ENCODE measurements around the gene MIA3.
A peak's percentile ranks its signal among the peaks of the same experiment; 100 is the strongest.
"Not testable (repeated sequence)": the region's sequence is repeated elsewhere in the genome, so short reads cannot be mapped to it uniquely, and the experiment has no call there.

MIA3 gene, protein sequence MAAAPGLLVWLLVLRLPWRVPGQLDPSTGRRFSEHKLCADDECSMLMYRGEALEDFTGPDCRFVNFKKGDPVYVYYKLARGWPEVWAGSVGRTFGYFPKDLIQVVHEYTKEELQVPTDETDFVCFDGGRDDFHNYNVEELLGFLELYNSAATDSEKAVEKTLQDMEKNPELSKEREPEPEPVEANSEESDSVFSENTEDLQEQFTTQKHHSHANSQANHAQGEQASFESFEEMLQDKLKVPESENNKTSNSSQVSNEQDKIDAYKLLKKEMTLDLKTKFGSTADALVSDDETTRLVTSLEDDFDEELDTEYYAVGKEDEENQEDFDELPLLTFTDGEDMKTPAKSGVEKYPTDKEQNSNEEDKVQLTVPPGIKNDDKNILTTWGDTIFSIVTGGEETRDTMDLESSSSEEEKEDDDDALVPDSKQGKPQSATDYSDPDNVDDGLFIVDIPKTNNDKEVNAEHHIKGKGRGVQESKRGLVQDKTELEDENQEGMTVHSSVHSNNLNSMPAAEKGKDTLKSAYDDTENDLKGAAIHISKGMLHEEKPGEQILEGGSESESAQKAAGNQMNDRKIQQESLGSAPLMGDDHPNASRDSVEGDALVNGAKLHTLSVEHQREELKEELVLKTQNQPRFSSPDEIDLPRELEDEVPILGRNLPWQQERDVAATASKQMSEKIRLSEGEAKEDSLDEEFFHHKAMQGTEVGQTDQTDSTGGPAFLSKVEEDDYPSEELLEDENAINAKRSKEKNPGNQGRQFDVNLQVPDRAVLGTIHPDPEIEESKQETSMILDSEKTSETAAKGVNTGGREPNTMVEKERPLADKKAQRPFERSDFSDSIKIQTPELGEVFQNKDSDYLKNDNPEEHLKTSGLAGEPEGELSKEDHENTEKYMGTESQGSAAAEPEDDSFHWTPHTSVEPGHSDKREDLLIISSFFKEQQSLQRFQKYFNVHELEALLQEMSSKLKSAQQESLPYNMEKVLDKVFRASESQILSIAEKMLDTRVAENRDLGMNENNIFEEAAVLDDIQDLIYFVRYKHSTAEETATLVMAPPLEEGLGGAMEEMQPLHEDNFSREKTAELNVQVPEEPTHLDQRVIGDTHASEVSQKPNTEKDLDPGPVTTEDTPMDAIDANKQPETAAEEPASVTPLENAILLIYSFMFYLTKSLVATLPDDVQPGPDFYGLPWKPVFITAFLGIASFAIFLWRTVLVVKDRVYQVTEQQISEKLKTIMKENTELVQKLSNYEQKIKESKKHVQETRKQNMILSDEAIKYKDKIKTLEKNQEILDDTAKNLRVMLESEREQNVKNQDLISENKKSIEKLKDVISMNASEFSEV (N-terminal part only)

DNA sequence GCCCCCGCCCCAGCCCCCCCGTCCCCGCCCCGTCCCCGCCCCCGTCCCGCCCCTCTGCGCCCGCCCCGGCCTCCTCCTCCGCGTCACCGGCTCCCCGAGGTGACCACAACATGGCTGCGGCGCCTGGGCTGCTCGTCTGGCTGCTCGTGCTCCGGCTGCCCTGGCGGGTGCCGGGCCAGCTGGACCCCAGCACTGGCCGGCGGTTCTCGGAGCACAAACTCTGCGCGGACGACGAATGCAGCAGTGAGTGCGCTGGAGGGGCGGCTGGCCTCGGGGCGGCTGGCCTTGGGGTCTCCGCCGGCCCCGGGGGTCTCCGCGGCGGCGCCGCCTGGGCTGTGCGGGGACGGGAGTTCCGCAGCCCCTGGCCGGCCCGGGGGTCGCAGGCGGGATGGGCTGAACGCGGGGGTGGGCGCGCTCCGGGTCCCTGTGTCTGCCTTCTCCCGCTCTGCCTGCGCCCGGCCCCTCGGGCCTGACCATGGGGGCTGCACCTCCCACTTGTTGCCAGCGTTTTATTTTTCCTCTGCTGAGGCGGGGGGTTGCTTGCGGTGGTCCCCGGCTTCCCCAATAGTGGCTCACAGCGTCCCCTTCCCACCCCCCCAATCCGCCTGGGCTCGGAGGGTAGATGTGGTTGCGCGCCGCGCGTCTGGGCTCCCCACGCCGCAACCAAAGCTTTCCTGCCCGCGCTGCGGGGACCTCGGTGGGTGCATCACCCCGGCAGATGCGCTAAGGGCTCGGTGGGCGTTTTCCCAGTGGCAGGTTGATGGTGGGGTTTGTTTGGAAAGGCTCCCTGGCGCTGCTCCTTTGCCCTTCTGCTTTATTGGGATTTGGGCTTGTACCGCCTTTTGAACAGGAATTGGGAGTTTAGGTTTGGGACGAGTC, at the start of gene MIA3:
Gene MIA3, plus strand, starts transcription at position 97 of the 879 bp plus-strand sequence. Its CDS starts 14 bp downstream, at position 111.
- peak; percentile 85 for DNase-seq

DNA sequence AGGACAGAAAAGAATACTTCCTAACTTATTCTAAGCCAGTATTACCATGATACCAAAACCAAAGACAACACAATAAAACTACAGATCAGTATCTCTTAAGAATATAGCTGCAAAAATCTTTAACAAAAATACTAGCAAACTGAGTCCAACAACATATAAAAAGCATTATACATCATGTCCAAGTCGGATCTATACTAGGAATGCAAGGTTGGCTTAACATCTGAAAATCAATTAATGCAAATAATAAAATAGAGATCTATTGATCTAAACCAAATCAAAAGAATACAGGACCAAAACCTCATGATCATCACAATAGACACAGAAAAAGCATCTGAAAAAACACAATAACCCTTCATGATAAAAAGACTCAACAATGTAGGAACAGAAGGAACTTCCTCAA, 47.1 kb upstream of the MIA3 start:
- no peak for DNase-seq

DNA sequence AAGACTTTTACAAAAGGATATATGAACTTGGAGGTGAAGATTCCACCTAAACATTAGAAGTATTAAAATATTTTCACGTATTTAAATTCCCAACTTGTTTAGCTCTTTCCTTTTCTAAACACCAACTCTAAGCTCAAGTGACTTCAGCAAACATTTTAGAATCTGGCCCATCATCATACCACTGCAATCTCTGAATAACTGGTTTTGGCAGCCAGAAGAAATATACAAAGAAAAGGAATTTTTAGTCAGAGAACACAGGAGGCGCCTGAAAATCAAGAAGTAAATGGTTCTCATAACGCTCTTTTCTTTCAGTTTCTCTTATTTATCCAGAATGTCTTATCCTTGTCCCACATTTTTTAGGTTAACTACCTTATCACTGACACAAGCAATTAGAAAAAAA, 38.6 kb upstream of the MIA3 start:
- no peak for DNase-seq

DNA sequence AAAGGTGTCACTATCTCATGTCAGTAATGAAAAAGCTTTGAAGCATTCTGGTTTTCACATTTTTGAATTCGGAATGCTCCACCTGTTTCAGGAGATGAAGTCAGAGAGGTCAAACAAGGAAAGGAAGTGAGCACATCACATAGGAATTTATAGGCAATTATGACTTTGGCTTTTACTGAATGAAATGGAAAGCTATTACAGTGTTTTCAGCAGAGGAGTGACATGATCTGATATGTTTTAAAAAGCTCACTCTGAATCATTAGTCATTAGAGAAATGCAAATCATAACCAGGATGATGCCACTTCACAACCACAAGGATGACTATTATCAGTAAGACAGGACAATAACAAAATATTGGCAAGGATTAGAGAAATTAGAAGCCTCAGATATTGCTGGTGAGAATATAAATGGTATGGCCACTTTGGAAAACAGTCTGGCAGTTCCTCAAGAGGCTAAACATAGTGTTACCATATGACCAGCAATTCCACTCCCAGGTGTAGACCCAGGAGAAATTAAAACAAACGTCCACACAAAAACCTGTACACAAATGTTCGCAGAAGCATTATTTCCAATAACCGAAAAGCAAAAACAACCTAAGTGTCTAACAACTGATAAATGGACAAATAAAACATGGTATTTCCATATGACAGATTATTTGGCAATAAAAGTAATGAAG, 35.7 kb upstream of the MIA3 start:
- DNase-seq = no peak

DNA sequence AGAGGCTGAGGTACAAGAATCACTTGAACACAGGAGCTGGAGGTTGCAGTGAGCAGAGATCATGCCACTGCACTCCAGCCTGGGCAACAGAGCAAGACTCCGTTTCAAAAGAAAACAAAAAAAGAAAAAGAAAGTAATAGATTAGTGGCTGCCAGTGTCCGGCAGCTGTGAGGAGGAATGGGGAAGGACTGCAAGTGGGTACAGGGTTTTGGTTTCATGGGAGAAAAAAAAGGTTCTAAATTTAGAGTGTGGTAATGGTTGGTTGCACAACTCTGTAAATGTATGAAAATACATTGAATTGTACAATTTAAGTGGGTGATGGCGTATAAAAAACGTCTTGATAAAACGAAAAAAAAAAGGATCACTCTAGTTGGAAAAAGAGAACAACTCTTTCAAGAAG, 34.8 kb upstream of the MIA3 start:
- DNase-seq = no peak

DNA sequence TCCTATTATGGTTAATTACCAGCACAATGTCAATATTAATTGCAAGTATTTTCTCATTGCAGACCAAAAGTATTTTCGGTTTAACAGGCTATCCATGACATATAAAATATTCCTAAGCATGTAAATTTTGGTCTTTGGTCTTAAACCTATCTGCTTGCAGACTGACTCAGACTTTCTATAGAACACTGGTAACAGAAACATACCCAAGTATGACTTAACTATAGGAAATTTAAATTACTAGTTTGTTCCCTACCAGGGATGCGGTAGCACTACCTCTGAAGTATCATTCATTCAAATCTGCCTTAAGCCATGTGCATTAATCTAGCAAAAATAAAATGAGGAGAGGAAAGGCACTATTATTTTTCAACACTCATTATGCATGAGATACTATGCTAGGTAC, 31.1 kb upstream of the MIA3 start:
- no peak for DNase-seq

DNA sequence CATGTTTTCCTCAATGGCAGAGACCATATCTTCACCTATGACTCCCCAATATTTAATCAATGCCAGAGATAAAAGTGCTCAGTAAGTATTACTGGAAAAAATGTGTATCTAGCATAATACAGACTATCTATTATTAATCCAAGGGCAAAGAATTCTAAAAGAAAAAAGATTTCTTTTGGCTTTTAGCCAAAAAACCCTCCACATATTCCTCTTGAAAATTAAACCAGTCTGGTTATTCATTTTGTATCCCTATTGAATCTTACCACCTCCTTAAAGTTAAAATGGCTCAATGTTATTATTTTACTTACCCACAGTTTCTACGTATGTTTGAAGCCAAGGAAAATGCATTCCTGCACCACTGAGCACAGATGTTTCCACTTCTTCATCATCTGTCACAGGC, 29.8 kb upstream of the MIA3 start:
- no peak for DNase-seq

DNA sequence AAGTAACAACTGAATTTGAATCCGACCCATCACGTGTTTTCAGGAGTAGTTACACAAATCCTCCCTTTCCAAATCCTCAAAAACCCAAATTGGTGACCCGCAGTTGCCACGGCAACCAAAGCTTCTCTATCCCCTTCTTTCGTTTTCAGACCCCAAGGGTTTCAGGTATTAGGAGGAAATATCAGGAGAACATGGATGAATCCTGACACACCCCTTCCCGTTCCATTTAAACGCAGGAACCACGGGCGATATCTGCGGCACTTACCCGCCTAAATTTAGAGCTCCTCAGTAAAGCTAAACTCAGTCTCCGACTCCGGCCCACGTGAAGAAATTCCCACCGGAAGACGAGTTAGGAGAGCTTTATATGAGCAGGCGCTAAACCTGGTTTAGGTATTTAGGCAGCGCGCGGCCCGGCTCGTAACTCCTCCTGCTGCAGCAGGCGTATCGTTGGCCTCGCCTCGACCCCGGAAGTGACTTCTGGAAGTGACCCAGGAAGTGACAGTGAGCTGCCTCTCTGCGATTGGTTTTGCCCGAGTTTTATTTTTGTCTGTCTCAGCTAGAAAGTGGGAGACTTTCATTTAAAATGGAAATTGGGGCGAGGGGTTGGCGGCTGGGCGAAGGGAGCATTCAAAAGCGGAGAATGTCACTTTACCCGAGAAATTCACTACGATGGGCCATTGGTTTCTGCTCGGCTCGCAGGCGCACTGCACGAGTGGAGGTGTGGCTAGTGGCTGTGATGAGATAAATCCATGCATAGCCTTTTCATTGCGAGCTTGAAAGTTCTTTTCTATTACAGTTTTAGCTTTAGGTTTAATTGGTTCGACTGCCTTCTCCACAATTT, 28.2 kb upstream of the MIA3 start, which contains the start of gene TAF1A:
Gene TAF1A, minus strand, starts transcription at position 472 of the 841 bp plus-strand sequence.
- DNase-seq = peak; percentile 96

DNA sequence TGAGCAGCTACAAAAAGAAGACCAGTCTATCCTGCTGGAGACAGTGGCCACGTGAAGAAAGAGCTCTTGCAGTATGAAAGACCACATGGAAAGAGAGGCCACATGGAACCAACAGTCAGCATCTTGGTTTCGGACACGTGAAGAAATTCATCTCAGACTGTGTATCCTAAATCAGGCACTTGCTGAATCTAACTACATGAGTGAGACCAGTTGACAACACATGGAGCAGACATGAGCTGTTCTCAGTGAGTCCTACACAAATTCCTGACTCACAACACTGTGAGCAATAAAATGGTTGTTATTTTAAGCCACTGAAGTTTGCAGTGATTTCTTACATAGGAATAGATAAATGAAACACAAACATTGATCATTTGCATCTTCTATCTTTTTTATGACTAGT, 25.7 kb upstream of the MIA3 start:
- DNase-seq = peak; percentile 18

DNA sequence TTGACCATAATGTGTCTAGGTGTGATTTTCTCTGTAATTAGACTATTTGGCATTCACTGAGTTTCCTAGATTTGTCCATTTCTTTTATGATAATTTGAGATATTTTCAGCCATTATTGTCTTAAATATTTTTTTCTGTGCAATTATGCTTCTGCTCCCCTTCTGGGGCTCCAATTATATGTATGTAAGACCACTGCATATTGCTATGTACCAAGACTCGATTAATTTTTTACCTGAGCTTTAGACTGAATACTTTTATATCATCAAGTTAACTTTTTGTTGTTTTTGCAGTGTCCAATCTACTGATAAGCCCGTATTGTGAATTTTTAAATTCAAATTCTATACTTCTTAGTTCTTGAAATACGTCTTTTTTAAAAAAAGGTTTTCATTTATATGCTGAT, 23.1 kb upstream of the MIA3 start:
- DNase-seq = no peak

DNA sequence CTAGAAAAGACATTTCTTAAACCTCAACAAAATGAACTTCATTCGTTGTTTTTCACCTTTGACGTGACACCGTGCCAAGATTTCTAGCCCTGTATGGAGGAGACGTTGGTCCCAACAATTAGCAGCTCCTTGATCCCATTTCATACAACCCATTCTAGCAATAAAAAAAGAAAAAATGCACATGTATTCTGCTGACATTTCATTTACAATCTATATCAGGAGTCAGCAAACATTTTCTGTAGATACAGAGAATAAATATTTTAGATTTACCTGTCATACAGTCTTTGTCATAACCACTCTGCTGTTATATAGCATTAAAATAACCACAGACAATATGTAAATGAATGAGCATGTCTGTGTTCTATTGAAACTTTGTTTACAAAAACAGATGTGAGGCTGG, 21.2 kb upstream of the MIA3 start:
- no peak for DNase-seq

DNA sequence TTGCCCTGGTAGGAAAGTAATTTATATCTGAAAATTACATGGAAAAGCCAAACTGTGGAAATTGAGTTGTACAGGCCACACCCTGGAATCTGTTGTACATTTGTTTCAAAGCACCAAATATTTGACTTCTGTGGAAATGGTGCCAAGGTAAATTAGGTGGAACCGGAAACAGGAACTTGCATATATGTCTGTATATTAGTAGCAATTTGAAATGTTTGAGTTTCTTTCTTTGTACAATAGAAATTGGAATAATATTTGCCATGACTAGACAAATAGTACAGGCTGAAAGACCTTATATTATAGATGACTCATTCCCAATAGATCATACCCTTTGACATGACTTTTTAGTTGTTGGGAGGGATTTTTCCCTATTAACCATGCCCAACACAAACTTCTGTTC, 17.6 kb upstream of the MIA3 start:
- DNase-seq = no peak

DNA sequence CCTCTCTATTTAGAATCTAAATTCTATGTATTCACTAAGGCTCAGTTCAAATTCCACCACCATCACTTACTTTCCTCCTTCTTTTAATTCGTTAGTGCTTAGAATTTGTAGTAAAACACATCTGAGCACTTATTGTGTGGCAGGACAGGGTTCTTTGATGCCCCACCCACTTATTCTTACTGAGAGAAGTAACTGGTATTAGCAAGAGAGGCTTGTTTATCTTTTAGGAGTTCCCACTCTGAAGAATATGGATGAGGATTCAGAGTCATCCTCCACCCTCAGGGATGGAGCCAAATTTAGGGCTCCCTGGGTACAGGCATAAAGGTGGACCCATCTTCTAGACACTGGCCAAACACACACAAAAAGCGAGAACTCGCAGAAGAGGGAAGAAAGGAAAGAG, 16.6 kb upstream of the MIA3 start:
- DNase-seq = no peak

DNA sequence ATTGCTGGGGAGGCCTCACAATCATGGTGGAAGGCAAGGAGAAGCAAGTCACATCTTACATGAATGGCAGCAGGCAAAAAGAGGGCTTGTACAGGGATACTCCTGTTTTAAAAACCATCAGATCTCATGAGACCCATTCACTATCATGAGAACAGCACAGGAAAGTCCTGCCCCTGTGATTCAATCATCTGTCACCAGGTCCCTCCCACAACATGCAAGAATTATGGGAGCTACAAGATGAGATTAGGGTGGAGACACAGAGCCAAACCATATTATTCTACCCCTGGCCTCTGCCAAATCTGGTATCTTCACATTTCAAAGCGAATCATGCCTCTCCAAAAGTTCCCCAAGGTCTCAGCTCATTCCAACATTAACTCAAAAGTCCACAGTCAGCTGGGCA, 11.1 kb upstream of the MIA3 start:
- DNase-seq = no peak

DNA sequence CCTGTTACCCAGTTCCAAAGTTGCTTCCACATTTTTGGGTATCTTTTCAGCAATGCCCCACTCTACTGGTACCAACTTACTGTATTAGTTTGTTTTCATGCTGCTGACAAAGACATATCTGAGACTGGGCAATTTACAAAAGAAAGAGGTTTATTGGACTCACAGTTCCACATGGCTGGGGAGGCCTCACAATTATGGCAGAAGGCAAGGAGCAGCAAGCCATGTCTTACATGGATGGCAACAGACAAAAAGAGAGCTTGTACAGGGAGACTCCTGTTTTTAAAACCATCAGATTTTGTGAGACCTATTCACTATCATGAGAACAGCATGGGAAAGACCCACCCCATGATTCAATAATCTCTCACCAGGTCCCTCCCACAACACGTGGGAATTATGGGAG, 8.8 kb upstream of the MIA3 start:
- DNase-seq = not testable (repeated sequence)

DNA sequence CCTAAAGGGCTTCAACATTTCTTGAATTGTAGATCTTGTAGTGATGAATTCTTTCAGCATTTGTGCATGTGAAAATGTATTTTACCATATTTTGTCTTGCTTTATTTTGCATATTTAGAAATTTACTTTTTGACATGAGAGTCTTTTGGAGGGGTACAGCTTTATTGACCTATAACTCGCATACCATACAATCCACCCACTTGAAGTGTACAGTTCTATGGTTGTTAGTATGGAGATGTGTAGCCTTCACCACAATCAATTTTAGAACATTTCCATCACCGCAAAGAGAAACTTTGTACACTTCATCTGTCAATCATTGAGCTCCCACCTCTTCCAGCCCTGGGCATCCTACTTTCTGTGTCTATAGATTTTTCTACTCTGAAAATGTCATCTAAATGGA, 7.2 kb upstream of the MIA3 start:
- no peak for DNase-seq

DNA sequence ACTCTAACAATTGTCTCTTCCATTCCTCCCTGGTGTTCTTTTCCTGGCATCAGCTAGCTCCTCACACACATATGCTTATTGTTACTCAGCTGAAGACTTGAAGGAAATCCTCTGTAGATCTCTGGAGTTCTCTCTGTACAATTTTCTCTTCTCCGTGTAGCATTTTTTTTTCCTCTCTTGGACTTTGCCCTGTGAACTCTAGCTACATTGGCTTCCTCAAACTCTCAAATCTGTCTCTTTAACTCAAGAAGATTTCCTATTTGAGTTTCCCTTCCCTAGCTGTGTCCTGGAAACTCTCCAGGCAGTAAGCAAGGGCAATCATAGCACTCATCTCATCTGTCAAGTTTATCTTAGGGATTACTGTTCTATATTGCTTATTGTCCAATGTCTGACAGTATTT, 4.3 kb upstream of the MIA3 start:
- DNase-seq = no peak

DNA sequence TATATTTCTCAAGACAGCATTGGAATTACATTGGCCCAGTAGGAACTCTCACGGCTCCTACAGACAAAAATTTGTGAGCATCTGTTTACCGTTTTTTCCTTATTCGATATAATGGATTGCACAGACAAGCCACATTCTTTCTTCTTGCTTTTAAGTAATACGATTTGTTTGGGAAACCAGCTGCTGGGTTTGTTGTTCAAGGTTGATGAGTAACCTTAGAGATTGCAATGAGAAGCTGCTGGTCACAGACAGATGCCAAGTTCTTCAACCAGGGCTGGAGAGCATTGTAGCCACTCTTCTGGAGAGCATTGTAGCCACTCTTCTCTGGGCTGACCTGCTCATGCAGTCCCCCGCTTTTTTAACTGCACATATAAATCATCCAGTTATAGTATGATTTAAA, 1.4 kb upstream of the MIA3 start:
- no peak for DNase-seq

DNA sequence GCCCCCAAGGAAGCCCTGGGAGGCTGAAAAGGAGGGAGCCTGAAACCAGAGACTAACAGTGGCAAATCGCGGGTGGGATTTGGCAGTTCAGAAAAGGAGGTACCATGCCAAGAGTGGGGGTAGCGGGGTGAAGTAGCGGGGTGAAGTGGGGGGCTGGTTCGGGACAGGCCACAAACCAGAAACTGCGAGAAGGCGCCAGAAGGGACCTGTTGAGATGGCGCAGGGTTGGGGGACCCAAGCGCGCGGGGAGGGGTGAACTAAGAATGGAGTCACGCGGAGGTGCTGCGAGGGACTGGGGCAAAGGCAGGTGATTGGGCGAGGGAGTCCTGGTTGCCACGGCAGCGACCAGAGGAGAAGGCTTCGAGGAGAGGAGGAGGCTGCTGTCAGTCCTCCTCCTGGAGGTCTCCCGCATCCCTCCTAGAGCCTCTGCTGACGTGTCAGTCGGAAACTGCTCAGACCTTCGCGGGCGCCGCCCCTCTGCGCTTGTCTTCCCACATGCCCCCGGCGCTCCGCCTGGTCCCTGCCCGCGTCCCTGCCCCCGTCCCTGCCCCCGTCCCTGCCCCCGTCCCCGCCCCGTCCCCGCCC, 438 bp upstream of the MIA3 start:
- DNase-seq = peak; percentile 95
